ENCODE measurements around the gene UBE2QL1.

DNA sequence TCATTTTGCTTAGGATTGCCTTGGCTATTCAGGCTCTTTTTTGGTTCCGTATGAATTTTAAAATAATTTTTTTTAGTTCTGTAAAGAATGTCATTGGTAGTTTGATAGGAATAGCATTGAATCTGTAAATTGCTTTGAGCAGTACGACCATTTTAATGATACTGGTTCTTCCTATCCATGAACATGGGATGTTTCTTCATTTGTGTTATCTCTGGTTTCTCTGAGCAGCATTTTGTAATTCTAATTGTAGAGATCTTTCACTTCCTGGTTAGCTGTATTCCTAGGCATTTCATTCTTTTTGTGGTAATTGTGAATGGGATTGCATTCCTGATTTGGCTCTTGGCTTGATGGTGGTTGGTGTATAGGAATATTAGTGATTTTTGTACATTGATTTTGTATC lies 6.3 kb upstream of the UBE2QL1 start:
- no peak for TF ChIP-seq TAF1 (IDR thresholded peaks at IDR 0.05; ENCODE audit: borderline replicate concordance, low read depth, low read length)
- TF ChIP-seq POLR2A (IDR thresholded peaks at IDR 0.05; ENCODE audit: low read depth, low read length) = no peak
- no peak for TF ChIP-seq POLR2AphosphoS5 (IDR thresholded peaks at IDR 0.05; ENCODE audit: low read depth, low read length)
